Progenitor cell of endocrine pancreas (in vitro differentiated cells): ENCODE data around the gene PHKG1. TPM values are rescaled to one million over a fixed set of nuclear protein-coding genes. Genes with fewer than 3 reads are reported as not detected.
"Not testable (repeated sequence)": the region's sequence is repeated elsewhere in the genome, so short reads cannot be mapped to it uniquely, and the experiment has no call there.

ENCODE experiments used
- DNase-seq: peaks from one replicate; pipeline ENCODE4 v3.0.0; 2021; ENCODE audit warnings: low spot score; ENCODE audit not compliant: unreplicated experiment
- H3K27ac Mint-ChIP-seq: 2 replicates; pipeline ENCODE4 v1.8.0; 2021; ENCODE audit warnings: mild to moderate bottlenecking, moderate library complexity, mixed read lengths
- H3K27me3 Mint-ChIP-seq: 2 replicates; pipeline ENCODE4 v1.8.0; 2021; ENCODE audit warnings: mixed read lengths
- H3K36me3 Mint-ChIP-seq: 2 replicates; pipeline ENCODE4 v1.8.0; 2022; ENCODE audit warnings: mixed read lengths; ENCODE audit not compliant: insufficient read depth
- H3K4me1 Mint-ChIP-seq: 2 replicates; pipeline ENCODE4 v1.8.0; 2021; ENCODE audit warnings: low read depth, mixed read lengths
- H3K4me3 Mint-ChIP-seq: 2 replicates; pipeline ENCODE4 v1.8.0; 2021; ENCODE audit warnings: low read depth, mild to moderate bottlenecking, moderate library complexity, mixed read lengths
- H3K9me3 Mint-ChIP-seq: 2 replicates; pipeline ENCODE4 v1.8.0; 2021; ENCODE audit warnings: low read depth, mixed read lengths
- long read RNA-seq: library from polyadenylated mRNA; unstranded; transcript quantifications from one replicate; pipeline ENCODE4 v2.0.0, GENCODE V29; 2020
- total RNA-seq: library from RNA; stranded (reverse); gene quantifications from 2 replicates; pipeline ENCODE4 v1.2.1, GENCODE V29; 2021
- TF ChIP-seq, protein P1 (sequence below): fragments of 200-600 bp; sonication (generic); IDR thresholded peaks from one replicate; pipeline ENCODE4 v1.5.0; 2021; ENCODE audit warnings: antibody characterized with exemption, mild to moderate bottlenecking; ENCODE audit not compliant: unreplicated experiment

The PHKG1 gene
- 0.27 and 1.2 TPM in 2 replicates for total RNA-seq
- long read RNA-seq = 0 reads

DNA sequence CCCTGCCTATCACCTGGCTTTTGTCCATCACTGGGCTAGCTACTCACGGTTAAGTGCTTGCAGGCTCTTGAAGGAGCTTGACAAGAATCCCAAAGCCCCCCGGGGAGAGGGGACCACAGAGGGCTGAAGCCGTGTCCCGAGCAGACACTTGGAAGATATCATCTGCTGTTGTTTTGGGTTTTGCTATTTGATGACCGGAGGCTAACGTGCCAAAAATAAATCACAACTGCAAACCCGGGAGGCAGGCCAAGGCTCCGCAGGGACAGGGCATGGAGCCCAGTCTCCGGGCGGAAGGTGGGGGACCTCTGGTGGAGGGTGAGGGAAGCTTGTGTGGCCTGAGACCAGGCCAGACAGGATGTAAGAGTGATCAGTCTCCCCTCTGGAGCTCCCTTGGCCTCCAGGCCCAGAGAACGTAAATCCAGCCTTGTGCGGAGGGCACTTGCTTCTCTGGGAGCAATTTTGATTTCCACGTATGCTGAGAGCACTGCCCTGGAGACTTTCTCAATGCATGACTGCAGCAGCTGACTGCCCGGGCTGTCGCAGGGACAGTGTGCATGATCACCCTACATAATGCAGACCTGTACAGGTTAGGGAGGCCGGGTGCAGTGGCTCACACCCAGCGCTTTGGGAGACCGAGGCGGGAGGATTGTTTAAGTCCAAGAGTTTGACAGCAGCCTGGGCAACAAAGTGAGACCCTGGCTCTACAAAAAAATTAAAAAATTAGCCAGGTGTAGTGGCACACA, at the start of gene PHKG1:
Gene PHKG1, minus strand, starts transcription at position 164 of the 743 bp plus-strand sequence. CDS start 4,011 bp downstream, outside the sequence.
- H3K9me3 Mint-ChIP-seq = no peaks in the 10 kb centered on the region
- H3K27ac Mint-ChIP-seq = no peak within 1 kb of the TSS
- DNase-seq = no peak
- no peaks in the 10 kb centered on the region for H3K4me1 Mint-ChIP-seq
- H3K36me3 Mint-ChIP-seq = peaks cover 3% of the 10 kb centered on the region
- H3K27me3 Mint-ChIP-seq = no peaks in the 10 kb centered on the region
- TF ChIP-seq, protein P1, sequence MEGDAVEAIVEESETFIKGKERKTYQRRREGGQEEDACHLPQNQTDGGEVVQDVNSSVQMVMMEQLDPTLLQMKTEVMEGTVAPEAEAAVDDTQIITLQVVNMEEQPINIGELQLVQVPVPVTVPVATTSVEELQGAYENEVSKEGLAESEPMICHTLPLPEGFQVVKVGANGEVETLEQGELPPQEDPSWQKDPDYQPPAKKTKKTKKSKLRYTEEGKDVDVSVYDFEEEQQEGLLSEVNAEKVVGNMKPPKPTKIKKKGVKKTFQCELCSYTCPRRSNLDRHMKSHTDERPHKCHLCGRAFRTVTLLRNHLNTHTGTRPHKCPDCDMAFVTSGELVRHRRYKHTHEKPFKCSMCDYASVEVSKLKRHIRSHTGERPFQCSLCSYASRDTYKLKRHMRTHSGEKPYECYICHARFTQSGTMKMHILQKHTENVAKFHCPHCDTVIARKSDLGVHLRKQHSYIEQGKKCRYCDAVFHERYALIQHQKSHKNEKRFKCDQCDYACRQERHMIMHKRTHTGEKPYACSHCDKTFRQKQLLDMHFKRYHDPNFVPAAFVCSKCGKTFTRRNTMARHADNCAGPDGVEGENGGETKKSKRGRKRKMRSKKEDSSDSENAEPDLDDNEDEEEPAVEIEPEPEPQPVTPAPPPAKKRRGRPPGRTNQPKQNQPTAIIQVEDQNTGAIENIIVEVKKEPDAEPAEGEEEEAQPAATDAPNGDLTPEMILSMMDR = peak; percentile 20
- no peak within 1 kb of the TSS for H3K4me3 Mint-ChIP-seq

DNA sequence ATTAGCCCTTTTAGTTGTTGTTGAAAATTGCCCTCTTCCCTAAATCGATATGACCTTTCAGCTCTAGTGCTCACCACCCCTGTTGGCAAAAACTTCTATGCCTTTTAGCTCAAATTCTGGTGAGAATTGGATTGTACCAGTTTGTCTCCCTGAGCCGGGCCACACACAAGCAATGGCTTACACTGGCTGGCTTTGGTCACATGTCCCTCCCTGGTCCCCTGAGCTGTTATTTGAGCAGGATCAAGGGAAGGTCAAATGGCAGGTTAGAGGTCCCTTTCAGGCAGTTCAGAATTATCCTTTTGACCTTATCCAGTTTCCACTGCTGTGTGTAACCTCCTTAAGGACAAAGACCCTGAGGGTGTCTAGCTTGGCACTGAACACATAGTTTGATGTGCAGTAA, 38.3 kb upstream of the PHKG1 start:
- not testable (repeated sequence) for DNase-seq, H3K36me3 Mint-ChIP-seq, H3K4me1 Mint-ChIP-seq, H3K4me3 Mint-ChIP-seq, H3K27ac Mint-ChIP-seq, H3K27me3 Mint-ChIP-seq
- peaks cover 26% of the 10 kb centered on the region for H3K9me3 Mint-ChIP-seq

DNA sequence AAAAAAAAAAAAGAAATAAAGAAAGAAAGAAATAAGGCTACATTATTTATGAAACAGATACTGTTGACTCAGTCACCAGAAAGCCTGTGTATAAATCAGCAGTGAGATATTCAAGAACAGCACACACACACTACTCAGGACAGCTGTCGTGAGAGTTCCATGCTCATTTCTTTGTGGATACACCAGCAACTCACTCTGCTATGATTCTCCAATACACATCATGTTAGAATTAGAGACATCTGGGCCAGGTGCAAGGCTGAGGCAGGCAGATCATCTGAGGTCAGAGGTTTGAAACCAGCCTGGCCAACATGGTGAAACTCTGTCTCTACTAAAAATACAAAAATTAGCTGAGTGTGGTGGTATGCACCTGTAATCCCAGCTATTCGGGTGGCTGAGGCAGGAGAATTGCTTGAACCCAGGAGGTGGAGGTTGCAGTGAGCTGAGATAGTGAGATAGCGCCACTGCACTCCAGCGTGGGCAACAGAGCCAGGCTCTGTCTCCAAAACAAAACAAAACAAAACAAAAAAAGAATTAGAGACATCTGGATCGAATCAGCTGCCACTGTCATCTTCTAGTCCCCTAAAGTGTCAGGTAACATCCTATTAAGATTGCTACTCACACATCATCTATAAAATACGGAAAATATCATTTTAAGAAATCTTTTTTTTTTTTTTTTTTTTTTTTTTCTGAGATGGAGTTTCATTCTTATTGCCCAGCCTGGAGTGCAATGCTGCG, 34.7 kb upstream of the PHKG1 start:
- TF ChIP-seq, protein P1 = no peak
- Mint-ChIP-seq H3K27me3 (no peaks in the 10 kb centered on the region), H3K4me3 (no peak overlapping the region), H3K9me3 (peaks cover 27% of the 10 kb centered on the region), H3K36me3 (peaks cover 1% of the 10 kb centered on the region), H3K27ac (no peak overlapping the region), H3K4me1 (no peaks in the 10 kb centered on the region)
- no peak for DNase-seq

DNA sequence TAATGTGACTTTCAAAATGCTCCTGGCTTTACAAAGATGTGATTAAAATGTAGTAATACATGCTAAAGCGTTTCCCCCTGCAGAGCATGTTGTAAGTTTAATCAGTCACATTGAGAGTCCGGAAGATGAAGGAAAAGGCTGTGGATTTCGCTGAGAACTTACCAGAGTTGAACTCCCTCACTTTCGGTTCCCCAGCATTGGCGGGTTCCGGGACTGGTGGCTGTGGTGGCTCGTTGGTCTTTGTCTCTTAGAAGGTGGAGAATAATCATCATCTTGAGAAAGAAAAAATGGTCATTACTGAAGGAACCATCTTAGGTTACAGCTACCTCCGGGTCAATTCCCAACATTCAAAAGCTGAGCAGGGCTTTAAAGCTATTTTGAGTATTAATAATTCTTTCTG, 33.1 kb upstream of the PHKG1 start:
- H3K4me1 Mint-ChIP-seq = no peaks in the 10 kb centered on the region
- no peak overlapping the region for H3K27ac Mint-ChIP-seq
- H3K36me3 Mint-ChIP-seq = peaks cover 1% of the 10 kb centered on the region
- TF ChIP-seq, protein P1 = no peak
- no peak for DNase-seq
- no peak overlapping the region for H3K4me3 Mint-ChIP-seq
- peaks cover 25% of the 10 kb centered on the region for H3K9me3 Mint-ChIP-seq
- no peaks in the 10 kb centered on the region for H3K27me3 Mint-ChIP-seq

DNA sequence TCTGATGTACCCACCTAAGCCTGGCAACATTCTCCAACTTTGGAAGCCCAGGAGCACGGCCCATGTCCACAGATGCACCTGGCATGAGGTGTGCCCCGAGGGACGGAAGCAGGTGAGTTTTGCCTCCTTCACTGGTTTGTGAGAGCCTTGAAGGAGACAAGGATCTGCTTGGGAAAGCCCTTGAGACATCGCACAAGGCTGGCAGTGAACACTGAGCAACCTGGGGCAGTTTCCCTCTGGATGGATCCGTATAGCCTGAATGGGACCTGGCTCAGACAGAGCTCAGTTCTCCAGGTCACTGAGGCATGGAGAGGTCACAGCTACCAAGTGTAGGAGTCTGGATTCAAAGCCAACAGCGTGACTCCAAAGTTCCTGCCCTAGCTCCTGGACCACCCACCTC, 32.2 kb upstream of the PHKG1 start:
- Mint-ChIP-seq H3K4me3 (no peak overlapping the region), H3K4me1 (no peaks in the 10 kb centered on the region), H3K27me3 (no peaks in the 10 kb centered on the region), H3K36me3 (peaks cover 1% of the 10 kb centered on the region), H3K9me3 (peaks cover 28% of the 10 kb centered on the region), H3K27ac (no peak overlapping the region)
- TF ChIP-seq, protein P1 = no peak
- no peak for DNase-seq
